ENCODE results near the gene SFXN2.
A peak's percentile ranks its signal among the peaks of the same experiment; 100 is the strongest.

The SFXN2 gene

GRCh38 chr10:102676534-102677315, 37.7 kb upstream of the SFXN2 start:
- DNase-seq (ENCODE audit: low read depth): no peak
- H3K4me3 ChIP-seq (ENCODE audit: low read depth, low read length): no peak overlapping the region
- TF ChIP-seq CTCF (IDR thresholded peaks at IDR 0.05; ENCODE audit: control insufficient read depth, extremely low read depth, insufficient read depth): no peak

- TF ChIP-seq CTCF (IDR thresholded peaks at IDR 0.05; ENCODE audit: control insufficient read depth, extremely low read depth, insufficient read depth): no peak
- no peak for DNase-seq (ENCODE audit: low read depth)
- H3K4me3 ChIP-seq (ENCODE audit: low read depth, low read length): no peak overlapping the region
Measured at GRCh38 chr10:102677331-102678067, 36.9 kb upstream of the SFXN2 start.

GRCh38 chr10:102678068-102678400, 36.4 kb upstream of the SFXN2 start:
- H3K4me3 ChIP-seq (ENCODE audit: low read depth, low read length): no peak overlapping the region
- TF ChIP-seq CTCF (IDR thresholded peaks at IDR 0.05; ENCODE audit: control insufficient read depth, extremely low read depth, insufficient read depth): no peak
- DNase-seq (ENCODE audit: low read depth): no peak

GRCh38 chr10:102678842-102679289, 35.6 kb upstream of the SFXN2 start:
- TF ChIP-seq CTCF (IDR thresholded peaks at IDR 0.05; ENCODE audit: control insufficient read depth, extremely low read depth, insufficient read depth): peak; percentile 71
- no peak for DNase-seq (ENCODE audit: low read depth)
- H3K4me3 ChIP-seq (ENCODE audit: low read depth, low read length): no peak overlapping the region

- H3K4me3 ChIP-seq (ENCODE audit: low read depth, low read length): no peak overlapping the region
- TF ChIP-seq CTCF (IDR thresholded peaks at IDR 0.05; ENCODE audit: control insufficient read depth, extremely low read depth, insufficient read depth): no peak
- DNase-seq (ENCODE audit: low read depth): no peak
Measured at GRCh38 chr10:102679596-102679995, 34.8 kb upstream of the SFXN2 start.

- H3K4me3 ChIP-seq (ENCODE audit: low read depth, low read length): no peak overlapping the region
- DNase-seq (ENCODE audit: low read depth): no peak
- no peak for TF ChIP-seq CTCF (IDR thresholded peaks at IDR 0.05; ENCODE audit: control insufficient read depth, extremely low read depth, insufficient read depth)
Measured at GRCh38 chr10:102681696-102682095, 32.7 kb upstream of the SFXN2 start.
